GM15510 (cell line): Measurements from ENCODE around the gene SPATA25.

Experiments
- POLR2A ChIP-seq: IDR thresholded peaks from 3 replicates; pipeline ENCODE4 v1.6.1; 2011; ENCODE audit warnings: borderline replicate concordance; ENCODE audit not compliant: insufficient read length; ENCODE audit errors: extremely low read depth

Gene SPATA25

DNA sequence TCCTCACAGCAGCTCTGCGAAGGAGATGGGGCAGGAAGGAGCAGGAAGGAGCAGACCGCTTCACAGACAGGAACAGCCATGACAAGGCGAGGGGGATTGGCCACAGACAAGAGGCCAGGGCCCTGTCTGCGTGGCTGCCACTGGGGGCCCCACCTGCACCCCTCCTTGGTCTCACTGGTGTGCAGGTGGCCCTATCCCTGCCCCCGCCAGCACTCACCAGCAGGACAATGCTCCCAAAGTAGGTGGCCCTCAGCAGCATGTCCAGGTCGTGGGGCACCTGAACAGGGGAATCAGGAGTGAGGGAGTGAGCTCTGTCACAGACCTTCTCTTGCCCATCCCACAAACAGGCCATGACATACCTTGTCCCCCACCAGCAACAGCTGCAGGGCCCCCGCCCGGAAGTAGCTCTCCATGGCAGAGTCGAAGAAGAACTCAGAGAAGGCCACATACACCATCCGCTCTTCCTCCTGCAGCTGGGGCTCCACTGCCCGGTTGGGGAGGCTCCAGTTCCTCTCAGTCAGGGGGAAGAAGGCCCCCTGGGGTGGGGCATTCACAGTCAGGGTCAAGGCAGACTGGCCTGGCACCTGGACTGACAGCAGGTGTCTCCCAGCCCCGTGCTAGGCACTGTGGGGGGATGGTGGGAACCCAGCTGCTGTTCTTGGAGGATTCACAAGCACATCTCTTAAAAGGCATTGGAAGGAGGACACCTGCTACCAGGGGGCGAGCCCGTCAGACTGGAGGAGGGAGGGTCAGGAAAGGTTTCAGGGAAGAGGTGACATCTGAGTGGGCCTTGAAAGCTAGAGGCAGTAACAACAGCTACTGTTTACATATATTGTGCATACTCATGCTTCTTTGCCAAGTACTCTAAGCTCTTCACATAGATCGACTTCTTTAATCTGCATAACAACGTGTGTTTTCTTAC is 17.4 kb upstream of the SPATA25 start:
- TF ChIP-seq POLR2A: no peak

DNA sequence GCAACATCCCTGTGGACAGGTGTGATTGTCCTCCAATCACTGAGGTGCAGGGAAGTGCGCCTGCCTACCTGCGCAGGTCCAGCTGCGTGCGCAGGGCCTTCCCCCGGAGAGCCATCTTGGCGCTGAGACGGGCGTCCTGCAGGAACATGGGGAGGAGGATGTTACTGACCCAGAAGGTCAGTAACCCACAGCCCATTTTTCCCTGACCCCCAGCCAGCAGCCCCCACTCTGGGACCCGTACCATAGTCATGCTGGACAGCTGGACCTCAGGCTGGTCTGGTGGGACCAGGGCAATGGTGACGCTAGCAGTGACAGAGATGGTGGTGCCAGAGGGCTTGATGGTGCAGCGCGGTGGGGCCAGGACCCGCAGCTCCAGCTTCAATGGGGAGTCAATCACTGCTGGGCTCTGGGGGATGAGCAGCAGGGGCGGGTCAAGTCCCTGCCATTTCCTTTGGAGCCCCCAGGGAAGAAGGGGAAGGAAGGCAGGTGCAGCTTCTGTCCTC is 14.8 kb upstream of the SPATA25 start:
- no peak for TF ChIP-seq POLR2A

- no peak for TF ChIP-seq POLR2A
Measured at GRCh38 chr20:45899046-45899835, 11.8 kb upstream of the SPATA25 start.

- no peak for TF ChIP-seq POLR2A
Measured at GRCh38 chr20:45898285-45898684, 10.9 kb upstream of the SPATA25 start.

DNA sequence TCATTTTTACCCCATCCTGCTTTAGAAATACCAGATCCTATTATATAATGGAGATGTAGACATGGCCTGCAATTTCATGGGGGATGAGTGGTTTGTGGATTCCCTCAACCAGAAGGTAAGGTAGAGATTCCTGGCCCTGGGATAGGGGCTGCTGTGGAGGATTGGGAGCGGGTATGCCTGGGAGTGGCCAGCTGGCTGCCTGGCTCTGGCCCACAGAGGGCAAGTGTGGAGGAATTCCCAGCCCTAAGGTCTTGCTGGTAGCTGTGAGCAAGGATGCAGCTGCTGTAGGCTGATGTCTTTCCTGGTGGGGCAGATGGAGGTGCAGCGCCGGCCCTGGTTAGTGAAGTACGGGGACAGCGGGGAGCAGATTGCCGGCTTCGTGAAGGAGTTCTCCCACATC is 10.3 kb upstream of the SPATA25 start:
- TF ChIP-seq POLR2A: no peak

GRCh38 chr20:45897289-45897688 is 9.9 kb upstream of the SPATA25 start:
- TF ChIP-seq POLR2A: no peak

DNA sequence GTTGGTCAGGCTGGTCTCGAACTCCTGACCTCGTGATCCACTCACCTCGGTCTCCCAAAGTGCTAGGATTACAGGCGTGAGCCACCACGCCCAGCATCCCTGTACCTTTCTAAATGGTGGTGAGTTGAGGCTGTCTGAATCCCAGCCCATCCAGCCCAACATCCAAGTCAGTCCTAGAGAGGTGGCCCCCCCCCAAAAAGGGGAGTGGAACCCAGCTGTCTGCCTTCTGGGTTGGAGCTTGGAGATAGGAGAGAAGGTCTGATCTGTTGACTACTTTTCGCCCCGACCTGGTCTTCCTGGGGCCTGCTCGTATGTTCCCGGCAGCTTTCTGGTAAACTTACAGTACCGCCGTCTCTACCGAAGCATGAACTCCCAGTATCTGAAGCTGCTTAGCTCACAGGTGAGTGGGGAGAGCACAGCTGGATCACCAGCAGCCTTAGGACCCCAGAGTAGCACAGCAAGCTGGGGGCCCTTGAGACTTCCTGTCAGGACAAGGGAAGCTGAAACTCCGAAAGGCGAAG is 9.3 kb upstream of the SPATA25 start:
- TF ChIP-seq POLR2A: no peak

GRCh38 chr20:45894797-45895196 is 7.4 kb upstream of the SPATA25 start:
- TF ChIP-seq POLR2A: no peak

- no peak for TF ChIP-seq POLR2A
Measured at GRCh38 chr20:45893831-45894230, 6.4 kb upstream of the SPATA25 start.

DNA sequence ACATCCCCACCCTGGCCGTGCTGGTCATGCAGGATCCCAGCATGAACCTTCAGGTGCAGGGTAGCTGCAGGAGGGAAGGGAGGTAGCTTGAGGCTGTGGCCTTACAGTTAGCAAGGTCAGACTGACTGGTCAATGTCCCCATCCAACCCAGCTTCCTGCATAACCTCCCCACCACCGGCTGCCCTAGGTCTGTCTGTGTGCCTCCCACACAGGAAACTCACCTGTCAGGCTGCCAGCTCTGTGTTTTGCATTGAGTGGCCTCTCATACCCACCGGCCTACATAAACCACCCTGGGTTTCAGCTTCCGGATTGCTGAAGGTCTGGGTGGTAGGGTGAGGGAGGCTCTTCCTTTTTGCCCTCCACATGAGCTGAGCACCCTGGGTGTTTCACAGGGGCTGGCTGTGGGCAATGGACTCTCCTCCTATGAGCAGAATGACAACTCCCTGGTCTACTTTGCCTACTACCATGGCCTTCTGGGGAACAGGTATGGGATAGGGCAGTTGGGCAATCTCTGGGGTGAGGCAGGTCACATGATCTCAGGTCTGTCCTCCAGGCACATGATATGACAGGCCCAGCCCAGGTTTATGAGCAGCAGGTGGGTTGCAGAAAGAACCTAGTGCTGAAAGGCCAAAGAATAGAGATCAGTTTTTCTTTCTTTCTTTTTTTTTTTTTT is 5.5 kb upstream of the SPATA25 start:
- no peak for TF ChIP-seq POLR2A

DNA sequence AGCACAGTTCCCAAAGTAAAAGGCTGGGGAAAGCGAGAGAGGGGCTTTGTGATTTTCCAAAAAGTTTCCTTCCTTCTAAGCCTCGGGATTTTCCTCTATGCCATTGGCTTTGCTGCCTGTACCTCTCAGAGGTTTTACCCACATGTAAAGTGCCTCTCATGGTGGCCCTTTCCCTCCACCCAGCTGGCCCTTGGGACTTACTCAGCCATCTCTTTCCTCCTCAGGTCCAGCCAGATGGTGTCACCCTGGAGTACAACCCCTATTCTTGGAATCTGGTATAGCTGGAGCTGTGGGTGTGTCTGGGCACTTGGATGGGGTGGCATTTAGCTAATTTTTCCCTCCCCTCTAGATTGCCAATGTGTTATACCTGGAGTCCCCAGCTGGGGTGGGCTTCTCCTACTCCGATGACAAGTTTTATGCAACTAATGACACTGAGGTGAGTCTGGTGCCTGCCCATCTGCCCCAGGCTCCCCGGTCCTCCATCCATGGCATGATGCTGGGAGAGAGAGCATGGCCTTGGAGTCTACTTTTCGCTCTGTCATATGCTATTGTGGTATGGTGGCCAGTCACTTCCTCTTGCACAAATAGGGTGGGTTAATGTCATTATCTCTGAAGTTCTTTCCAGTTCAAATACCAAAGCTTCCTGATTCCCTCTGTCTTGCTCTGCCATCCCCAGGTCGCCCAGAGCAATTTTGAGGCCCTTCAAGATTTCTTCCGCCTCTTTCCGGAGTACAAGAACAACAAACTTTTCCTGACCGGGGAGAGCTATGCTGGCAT is 4.8 kb upstream of the SPATA25 start:
- no peak for TF ChIP-seq POLR2A

DNA sequence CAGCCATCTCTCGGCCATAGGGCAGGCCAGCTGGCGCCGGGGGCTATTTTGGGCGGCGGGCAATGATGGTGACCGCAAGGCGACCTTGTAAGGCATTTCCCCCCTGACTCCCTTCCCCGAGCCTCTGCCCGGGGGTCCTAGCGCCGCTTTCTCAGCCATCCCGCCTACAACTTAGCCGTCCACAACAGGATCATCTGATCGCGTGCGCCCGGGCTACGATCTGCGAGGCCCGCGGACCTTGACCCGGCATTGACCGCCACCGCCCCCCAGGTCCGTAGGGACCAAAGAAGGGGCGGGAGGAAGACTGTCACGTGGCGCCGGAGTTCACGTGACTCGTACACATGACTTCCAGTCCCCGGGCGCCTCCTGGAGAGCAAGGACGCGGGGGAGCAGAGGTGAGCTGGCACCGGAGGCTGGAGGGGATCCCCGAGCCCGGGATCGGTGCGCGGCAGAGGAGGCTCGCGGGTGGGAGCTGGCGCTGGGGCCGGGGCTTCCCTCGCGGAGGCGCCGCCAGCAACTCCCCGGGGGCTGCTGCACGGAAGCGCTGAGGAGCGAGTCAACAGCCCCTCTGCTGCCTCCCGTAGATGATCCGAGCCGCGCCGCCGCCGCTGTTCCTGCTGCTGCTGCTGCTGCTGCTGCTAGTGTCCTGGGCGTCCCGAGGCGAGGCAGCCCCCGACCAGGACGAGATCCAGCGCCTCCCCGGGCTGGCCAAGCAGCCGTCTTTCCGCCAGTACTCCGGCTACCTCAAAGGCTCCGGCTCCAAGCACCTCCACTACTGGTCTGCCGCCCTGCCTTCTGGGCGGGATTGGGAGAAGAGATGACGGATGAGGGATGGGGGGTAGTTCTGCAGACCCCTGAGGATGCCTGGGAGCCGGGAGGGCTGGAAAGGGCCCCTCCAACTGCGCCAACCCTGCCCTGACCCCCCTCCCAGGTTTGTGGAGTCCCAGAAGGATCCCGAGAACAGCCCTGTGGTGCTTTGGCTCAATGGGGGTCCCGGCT is 3.9 kb upstream of the SPATA25 start, which contains the start of the genes CTSA and NEURL2:
Gene CTSA, plus strand, starts transcription at position 351 of the 999 bp plus-strand sequence. Its CDS starts 234 bp downstream, at position 585.
Gene NEURL2, minus strand, starts transcription at position 224 of the 999 bp plus-strand sequence. Its CDS starts 217 bp downstream, at position 7.
- TF ChIP-seq POLR2A: peak; percentile 76
